CD4-positive, alpha-beta T cell treated with Interleukin-17A for 1 hour (primary cell): ENCODE data around the gene CACNA1D.

Experiments
- DNase-seq: peaks from one replicate; pipeline ENCODE4 v3.0.0-alpha.2; 2020

Gene CACNA1D

GRCh38 chr3:53495520-53496391 lies 1.3 kb downstream of the CACNA1D start:
- no peak for DNase-seq

- no peak for DNase-seq
These were observed 1.9 kb downstream of the CACNA1D start for GRCh38 chr3:53496392-53496670.

- DNase-seq: no peak
These were observed 2.6 kb downstream of the CACNA1D start for GRCh38 chr3:53496984-53497383.

- no peak for DNase-seq
These were observed 4.6 kb downstream of the CACNA1D start for GRCh38 chr3:53498806-53499641.

- DNase-seq: no peak
These were observed 5.9 kb downstream of the CACNA1D start for GRCh38 chr3:53500165-53500777.

- no peak for DNase-seq
These were observed 6.8 kb downstream of the CACNA1D start for GRCh38 chr3:53501178-53501577.

- no peak for DNase-seq
These were observed 8.3 kb downstream of the CACNA1D start for GRCh38 chr3:53502737-53503136.

GRCh38 chr3:53503195-53503594 lies 8.8 kb downstream of the CACNA1D start:
- no peak for DNase-seq

GRCh38 chr3:53506110-53506762 lies 11.8 kb downstream of the CACNA1D start:
- DNase-seq: no peak

GRCh38 chr3:53506763-53507145 lies 12.3 kb downstream of the CACNA1D start:
- no peak for DNase-seq

GRCh38 chr3:53509494-53509893 lies 15.1 kb downstream of the CACNA1D start:
- no peak for DNase-seq

- no peak for DNase-seq
These were observed 16.1 kb downstream of the CACNA1D start for GRCh38 chr3:53510508-53510907.

GRCh38 chr3:53511246-53511645 lies 16.8 kb downstream of the CACNA1D start:
- DNase-seq: no peak

GRCh38 chr3:53513556-53514190 lies 19.3 kb downstream of the CACNA1D start:
- DNase-seq: no peak

GRCh38 chr3:53516339-53516738 lies 21.9 kb downstream of the CACNA1D start:
- DNase-seq: no peak

- no peak for DNase-seq
These were observed 24.1 kb downstream of the CACNA1D start for GRCh38 chr3:53518495-53518981.

- DNase-seq: no peak
These were observed 24.8 kb downstream of the CACNA1D start for GRCh38 chr3:53519065-53519709.

- DNase-seq: no peak
These were observed 28.9 kb downstream of the CACNA1D start for GRCh38 chr3:53523346-53523745.

GRCh38 chr3:53524566-53524965 lies 30.2 kb downstream of the CACNA1D start:
- DNase-seq: no peak

- DNase-seq: no peak
These were observed 31.6 kb downstream of the CACNA1D start for GRCh38 chr3:53525765-53526703.

GRCh38 chr3:53526704-53527055 lies 32.3 kb downstream of the CACNA1D start:
- no peak for DNase-seq
